Measurements from ENCODE around the gene NTM. TPM values are rescaled to one million over a fixed set of nuclear protein-coding genes. Genes with fewer than 3 reads are reported as not detected.

Gene NTM
- total RNA-seq, 4 donors from 2014 or later = 1.4 to 2.8 (median 1.7) TPM

DNA sequence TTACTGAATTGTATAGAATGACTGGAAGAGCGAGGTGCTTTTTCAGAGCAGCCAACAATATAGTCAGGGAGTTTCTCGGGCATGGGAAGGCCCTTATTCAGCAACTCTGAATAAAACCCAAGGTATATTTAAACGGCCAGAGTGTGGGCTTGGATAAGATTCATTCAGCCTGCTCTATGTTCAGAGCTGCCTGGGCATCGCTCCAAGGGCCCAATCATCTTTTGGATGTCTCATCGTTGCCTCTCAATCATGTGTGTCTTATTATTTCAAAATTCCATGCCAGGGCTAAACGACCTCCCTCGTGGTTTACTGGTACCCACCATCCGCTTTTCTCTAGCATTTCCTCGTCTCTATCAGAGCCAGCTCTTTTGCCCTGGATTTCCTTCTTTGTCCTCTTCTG lies 19.5 kb upstream of the NTM start:
- no peaks in the 10 kb centered on the region for H3K27me3 ChIP-seq
- H3K27ac ChIP-seq = no peak overlapping the region
- no peak for DNase-seq
- TF ChIP-seq POLR2A (IDR thresholded peaks at IDR 0.05) = no peak
- TF ChIP-seq, protein P1, sequence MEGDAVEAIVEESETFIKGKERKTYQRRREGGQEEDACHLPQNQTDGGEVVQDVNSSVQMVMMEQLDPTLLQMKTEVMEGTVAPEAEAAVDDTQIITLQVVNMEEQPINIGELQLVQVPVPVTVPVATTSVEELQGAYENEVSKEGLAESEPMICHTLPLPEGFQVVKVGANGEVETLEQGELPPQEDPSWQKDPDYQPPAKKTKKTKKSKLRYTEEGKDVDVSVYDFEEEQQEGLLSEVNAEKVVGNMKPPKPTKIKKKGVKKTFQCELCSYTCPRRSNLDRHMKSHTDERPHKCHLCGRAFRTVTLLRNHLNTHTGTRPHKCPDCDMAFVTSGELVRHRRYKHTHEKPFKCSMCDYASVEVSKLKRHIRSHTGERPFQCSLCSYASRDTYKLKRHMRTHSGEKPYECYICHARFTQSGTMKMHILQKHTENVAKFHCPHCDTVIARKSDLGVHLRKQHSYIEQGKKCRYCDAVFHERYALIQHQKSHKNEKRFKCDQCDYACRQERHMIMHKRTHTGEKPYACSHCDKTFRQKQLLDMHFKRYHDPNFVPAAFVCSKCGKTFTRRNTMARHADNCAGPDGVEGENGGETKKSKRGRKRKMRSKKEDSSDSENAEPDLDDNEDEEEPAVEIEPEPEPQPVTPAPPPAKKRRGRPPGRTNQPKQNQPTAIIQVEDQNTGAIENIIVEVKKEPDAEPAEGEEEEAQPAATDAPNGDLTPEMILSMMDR (IDR thresholded peaks at IDR 0.05) = no peak
- no peak overlapping the region for H3K4me3 ChIP-seq
- no peaks in the 10 kb centered on the region for H3K9me3 ChIP-seq
- H3K36me3 ChIP-seq = no peaks in the 10 kb centered on the region
- no peaks in the 10 kb centered on the region for H3K4me1 ChIP-seq

DNA sequence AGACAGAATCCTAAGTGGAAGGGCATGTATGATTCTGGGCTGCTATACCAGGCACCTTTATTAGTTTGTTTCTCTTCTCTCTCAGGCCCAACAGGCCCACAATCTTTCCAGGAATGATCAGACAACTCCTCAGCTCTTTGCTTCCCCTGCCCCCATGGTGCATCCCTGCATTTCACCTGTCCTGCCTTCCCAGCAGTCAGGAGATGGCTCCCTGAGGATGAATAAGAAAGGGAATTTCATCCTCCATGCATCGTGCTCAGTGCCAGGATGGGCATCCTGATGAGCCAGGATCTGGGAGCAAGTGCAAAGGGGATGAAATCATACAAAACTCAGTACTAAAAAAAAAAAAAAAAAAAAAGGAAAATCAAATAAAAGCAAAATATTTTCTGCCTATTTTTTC lies 18.6 kb upstream of the NTM start:
- Histone ChIP-seq H3K4me3 (no peak overlapping the region), H3K27me3 (no peaks in the 10 kb centered on the region), H3K4me1 (no peaks in the 10 kb centered on the region), H3K36me3 (no peaks in the 10 kb centered on the region), H3K27ac (no peak overlapping the region), H3K9me3 (no peaks in the 10 kb centered on the region)
- TF ChIP-seq, protein P1 (IDR thresholded peaks at IDR 0.05) = no peak
- TF ChIP-seq POLR2A (IDR thresholded peaks at IDR 0.05) = no peak
- no peak for DNase-seq

DNA sequence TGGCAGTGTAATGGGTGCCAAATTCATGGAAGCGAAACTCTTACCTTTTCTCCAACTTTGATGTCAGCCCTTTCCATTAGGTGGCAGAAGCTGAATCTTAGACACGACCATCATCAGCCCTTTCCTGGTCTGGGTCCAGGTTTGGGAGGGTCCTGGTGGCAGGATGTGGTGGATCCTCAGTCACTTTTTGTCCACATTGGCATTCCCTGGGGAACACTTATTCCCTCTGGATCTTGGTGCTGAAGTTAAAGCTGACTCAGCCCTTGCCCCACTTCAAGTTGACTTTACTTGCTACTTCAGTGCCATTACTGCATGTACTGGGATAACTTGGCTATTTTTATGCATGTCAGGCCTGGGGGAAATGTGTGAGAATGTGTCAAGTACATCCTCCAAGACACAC lies 16.6 kb upstream of the NTM start:
- no peaks in the 10 kb centered on the region for H3K4me1 ChIP-seq
- no peaks in the 10 kb centered on the region for H3K27me3 ChIP-seq
- no peaks in the 10 kb centered on the region for H3K9me3 ChIP-seq
- H3K27ac ChIP-seq = no peak overlapping the region
- H3K36me3 ChIP-seq = no peaks in the 10 kb centered on the region
- no peak for DNase-seq
- TF ChIP-seq POLR2A (IDR thresholded peaks at IDR 0.05) = no peak
- TF ChIP-seq, protein P1 (IDR thresholded peaks at IDR 0.05) = no peak
- H3K4me3 ChIP-seq = no peak overlapping the region

GRCh38 chr11:131354251-131354701 lies 16.1 kb upstream of the NTM start:
- Histone ChIP-seq H3K4me3 (no peak overlapping the region), H3K27ac (no peak overlapping the region), H3K9me3 (no peaks in the 10 kb centered on the region), H3K4me1 (no peaks in the 10 kb centered on the region), H3K27me3 (no peaks in the 10 kb centered on the region), H3K36me3 (no peaks in the 10 kb centered on the region)
- no peak for DNase-seq
- TF ChIP-seq, protein P1 (IDR thresholded peaks at IDR 0.05) = no peak
- no peak for TF ChIP-seq POLR2A (IDR thresholded peaks at IDR 0.05)

- Histone ChIP-seq H3K4me3 (no peak overlapping the region), H3K4me1 (no peaks in the 10 kb centered on the region), H3K27me3 (no peaks in the 10 kb centered on the region), H3K36me3 (no peaks in the 10 kb centered on the region), H3K27ac (no peak overlapping the region), H3K9me3 (no peaks in the 10 kb centered on the region)
- no peak for TF ChIP-seq POLR2A (IDR thresholded peaks at IDR 0.05)
- TF ChIP-seq, protein P1 (IDR thresholded peaks at IDR 0.05) = no peak
- no peak for DNase-seq
These were observed 14.2 kb upstream of the NTM start for GRCh38 chr11:131356206-131356605.

DNA sequence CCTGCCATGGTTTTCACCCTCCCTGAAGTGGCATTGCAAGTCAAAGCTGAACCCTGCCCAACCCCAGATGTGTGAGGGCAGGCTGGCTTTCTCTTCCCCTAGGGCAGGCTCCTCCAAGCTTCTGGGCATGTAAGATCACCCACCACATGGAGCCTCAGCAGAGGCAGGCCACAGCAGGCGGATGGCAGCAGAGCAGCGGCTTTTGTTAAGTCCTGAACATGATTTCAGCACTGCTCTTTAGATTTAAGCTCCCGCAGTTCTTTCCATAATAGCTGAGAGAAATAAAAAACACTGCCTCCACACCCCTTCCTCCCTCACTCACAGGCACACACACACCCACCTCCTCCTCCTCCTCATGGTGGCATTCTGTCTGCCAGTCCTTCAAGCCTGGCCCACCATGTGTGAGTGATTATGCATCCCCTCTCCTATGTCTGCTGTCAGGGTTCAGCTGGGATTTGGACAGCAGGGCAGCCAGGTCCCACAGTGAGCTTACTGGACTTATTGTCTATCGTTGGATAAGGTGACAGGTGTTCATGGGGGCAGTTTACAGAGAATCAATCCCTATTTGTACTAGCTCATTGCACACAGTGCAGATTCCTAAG lies 5.0 kb upstream of the NTM start:
- Histone ChIP-seq H3K4me3 (no peak overlapping the region), H3K27me3 (no peaks in the 10 kb centered on the region), H3K4me1 (no peaks in the 10 kb centered on the region), H3K27ac (no peak overlapping the region), H3K9me3 (no peaks in the 10 kb centered on the region), H3K36me3 (no peaks in the 10 kb centered on the region)
- TF ChIP-seq POLR2A (IDR thresholded peaks at IDR 0.05) = no peak
- TF ChIP-seq, protein P1 (IDR thresholded peaks at IDR 0.05) = no peak
- no peak for DNase-seq

Measured in Peyer's patch (tissue), 4 donors.